SK-N-SH treated with all-trans-retinoic acid at 6 μM for 48 hours (cell line): ENCODE results near the gene TMEM238.

Experiments used
- ATAC-seq: fragments of 200-7000 bp; cut with Tn5 transposase; 3 replicates; pipeline ENCODE4 v1.9.1; 2020; ENCODE audit warnings: mild to moderate bottlenecking, moderate library complexity
- ARNTL ChIP-seq: fragments of 450-650 bp; formaldehyde crosslinking; IDR thresholded peaks from 2 replicates; pipeline ENCODE4 v1.5.0; 2020; ENCODE audit warnings: low read depth, mild to moderate bottlenecking, moderate library complexity, borderline replicate concordance
- BACH2 ChIP-seq: fragments of 250-450 bp; sonication (Bioruptor Pico); IDR thresholded peaks from 2 replicates; pipeline ENCODE4 v1.9.0; 2021; ENCODE audit warnings: mild to moderate bottlenecking, borderline replicate concordance
- CREB5 ChIP-seq: fragments of 250-450 bp; sonication (Bioruptor Pico); IDR thresholded peaks from 2 replicates; pipeline ENCODE4 v1.5.1; 2020; ENCODE audit warnings: low read depth, mild to moderate bottlenecking, moderate library complexity
- CSDC2 ChIP-seq: fragments of 250-450 bp; sonication (Bioruptor Pico); IDR thresholded peaks from 2 replicates; pipeline ENCODE4 v1.5.0; 2020; ENCODE audit warnings: mild to moderate bottlenecking, moderate library complexity
- CSRNP3 ChIP-seq: fragments of 250-450 bp; sonication (Bioruptor Pico); IDR thresholded peaks from 2 replicates; pipeline ENCODE4 v1.5.1; 2021; ENCODE audit warnings: mild to moderate bottlenecking, moderate library complexity
- ESRRG ChIP-seq: fragments of 250-450 bp; sonication (Bioruptor Pico); IDR thresholded peaks from 2 replicates; pipeline ENCODE4 v1.6.1; 2021; ENCODE audit warnings: mild to moderate bottlenecking
- GLIS3 ChIP-seq: fragments of 250-450 bp; sonication (Bioruptor Pico); IDR thresholded peaks from 2 replicates; pipeline ENCODE4 v1.5.0; 2020; ENCODE audit warnings: mild to moderate bottlenecking, moderate library complexity
- OSR1 ChIP-seq: fragments of 250-450 bp; sonication (Bioruptor Pico); IDR thresholded peaks from 2 replicates; pipeline ENCODE4 v1.8.0; 2022; ENCODE audit warnings: moderate library complexity, mild to moderate bottlenecking, inconsistent platforms
- PATZ1 ChIP-seq: fragments of 250-450 bp; sonication (Bioruptor Pico); IDR thresholded peaks from 2 replicates; pipeline ENCODE4 v1.8.0; 2020; ENCODE audit warnings: mild to moderate bottlenecking, moderate library complexity, borderline replicate concordance
- POU6F1 ChIP-seq: fragments of 250-450 bp; sonication (Bioruptor Pico); IDR thresholded peaks from 2 replicates; pipeline ENCODE4 v1.8.0; 2021; ENCODE audit warnings: low read depth, mild to moderate bottlenecking, moderate library complexity, borderline replicate concordance
- PPARA ChIP-seq: fragments of 250-450 bp; sonication (Bioruptor Pico); IDR thresholded peaks from 2 replicates; pipeline ENCODE4 v1.5.0; 2020; ENCODE audit warnings: mild to moderate bottlenecking, borderline replicate concordance
- RARB ChIP-seq: fragments of 250-450 bp; sonication (Bioruptor Pico); IDR thresholded peaks from 2 replicates; pipeline ENCODE4 v1.8.0; 2021; ENCODE audit warnings: mild to moderate bottlenecking, moderate library complexity
- SNAI2 ChIP-seq: fragments of 250-450 bp; sonication (Bioruptor Pico); IDR thresholded peaks from 2 replicates; pipeline ENCODE4 v1.5.0; 2020; ENCODE audit warnings: mild to moderate bottlenecking, moderate library complexity
- TCF4 ChIP-seq: fragments of 250-450 bp; sonication (Bioruptor Pico); IDR thresholded peaks from 2 replicates; pipeline ENCODE4 v1.8.0; 2021; ENCODE audit warnings: mild to moderate bottlenecking, moderate library complexity, borderline replicate concordance
- TOX ChIP-seq: fragments of 250-450 bp; sonication (Bioruptor Pico); IDR thresholded peaks from 2 replicates; pipeline ENCODE4 v1.8.0; 2021; ENCODE audit warnings: mild to moderate bottlenecking, moderate library complexity, borderline replicate concordance
- TSHZ2 ChIP-seq: fragments of 250-450 bp; sonication (Bioruptor Pico); IDR thresholded peaks from 2 replicates; pipeline ENCODE4 v1.5.0; 2020; ENCODE audit warnings: mild to moderate bottlenecking, moderate library complexity
- ZC3H10 ChIP-seq: fragments of 250-450 bp; sonication (Bioruptor Pico); IDR thresholded peaks from 2 replicates; pipeline ENCODE4 v1.5.1; 2021; ENCODE audit warnings: mild to moderate bottlenecking, moderate library complexity
- ZFP3 ChIP-seq: fragments of 250-450 bp; sonication (Bioruptor Pico); IDR thresholded peaks from 2 replicates; pipeline ENCODE4 v1.5.0; 2020; ENCODE audit warnings: mild to moderate bottlenecking, moderate library complexity
- ZFP30 ChIP-seq: fragments of 450-650 bp; formaldehyde crosslinking; IDR thresholded peaks from 2 replicates; pipeline ENCODE4 v1.5.0; 2022; ENCODE audit warnings: mild to moderate bottlenecking, moderate library complexity
- ZNF565 ChIP-seq: fragments of 450-650 bp; formaldehyde crosslinking; conservative IDR thresholded peaks from 2 replicates; pipeline ENCODE4 v1.5.0; 2020; ENCODE audit warnings: low read depth, mild to moderate bottlenecking, moderate library complexity
- ZNF70 ChIP-seq: fragments of 450-650 bp; formaldehyde crosslinking; IDR thresholded peaks from 2 replicates; pipeline ENCODE4 v1.5.0; 2020; ENCODE audit warnings: mild to moderate bottlenecking, moderate library complexity
- ZNF8 ChIP-seq: fragments of 450-650 bp; formaldehyde crosslinking; IDR thresholded peaks from 2 replicates; pipeline ENCODE4 v1.5.0; 2020; ENCODE audit warnings: mild to moderate bottlenecking, moderate library complexity

TMEM238 gene

GRCh38 chr19:55407800-55408532 lies 23.9 kb upstream of the TMEM238 start:
- ATAC-seq, result peak; percentile 96
- no peak for TF ChIP-seq TCF4 (CRISPR knock-in tag)
- TF ChIP-seq CSDC2 (CRISPR knock-in tag), result 0 out of 2 replicates have a peak, but pooled peaks have one; percentile 21

GRCh38 chr19:55407550-55407799 lies 23.4 kb upstream of the TMEM238 start, which contains the start of gene UBE2S:
TSS of gene UBE2S (minus strand) at chr19:55407788. CDS start at chr19:55407589, 199 bp downstream.
- peak; percentile 80 for ATAC-seq

GRCh38 chr19:55406826-55407549 lies 22.9 kb upstream of the TMEM238 start:
- ATAC-seq, result peak; percentile 25
- no peak for TF ChIP-seq PPARA
- TF ChIP-seq ZC3H10 (CRISPR knock-in tag), result no peak
- TF ChIP-seq POU6F1, result no peak
- no peak for TF ChIP-seq ESRRG
- TF ChIP-seq OSR1 (CRISPR knock-in tag), result no peak
- no peak for TF ChIP-seq TOX (CRISPR knock-in tag)
- TF ChIP-seq BACH2, result no peak
- TF ChIP-seq CREB5 (CRISPR knock-in tag), result no peak
- TF ChIP-seq TSHZ2 (CRISPR knock-in tag), result no peak

GRCh38 chr19:55406091-55406825 lies 22.2 kb upstream of the TMEM238 start:
- ATAC-seq, result no peak
- TF ChIP-seq ZNF8 (CRISPR knock-in tag), result no peak
- no peak for TF ChIP-seq ZFP3 (CRISPR knock-in tag)
- TF ChIP-seq ARNTL, result no peak
- TF ChIP-seq ZNF565 (CRISPR knock-in tag), result no peak
- TF ChIP-seq GLIS3 (CRISPR knock-in tag), result no peak
- TF ChIP-seq CREB5 (CRISPR knock-in tag), result no peak
- TF ChIP-seq BACH2, result no peak
- TF ChIP-seq ZFP30 (CRISPR knock-in tag), result no peak
- no peak for TF ChIP-seq ZNF70
- no peak for TF ChIP-seq CSDC2 (CRISPR knock-in tag)
- no peak for TF ChIP-seq POU6F1
- TF ChIP-seq CSRNP3 (CRISPR knock-in tag), result no peak
- no peak for TF ChIP-seq TOX (CRISPR knock-in tag)
- no peak for TF ChIP-seq ESRRG
- no peak for TF ChIP-seq SNAI2 (CRISPR knock-in tag)
- no peak for TF ChIP-seq PPARA
- no peak for TF ChIP-seq ZC3H10 (CRISPR knock-in tag)
- TF ChIP-seq PATZ1, result no peak
- no peak for TF ChIP-seq RARB
- TF ChIP-seq, all 23 proteins: peak for 0
